Measurements from ENCODE around the gene MYO1E. TPM values are rescaled to one million over a fixed set of nuclear protein-coding genes. Genes with fewer than 3 reads are reported as not detected.

MYO1E gene
- total RNA-seq, 4 donors from 2014 or later: 23.3 to 99.8 (median 66.5) TPM

DNA sequence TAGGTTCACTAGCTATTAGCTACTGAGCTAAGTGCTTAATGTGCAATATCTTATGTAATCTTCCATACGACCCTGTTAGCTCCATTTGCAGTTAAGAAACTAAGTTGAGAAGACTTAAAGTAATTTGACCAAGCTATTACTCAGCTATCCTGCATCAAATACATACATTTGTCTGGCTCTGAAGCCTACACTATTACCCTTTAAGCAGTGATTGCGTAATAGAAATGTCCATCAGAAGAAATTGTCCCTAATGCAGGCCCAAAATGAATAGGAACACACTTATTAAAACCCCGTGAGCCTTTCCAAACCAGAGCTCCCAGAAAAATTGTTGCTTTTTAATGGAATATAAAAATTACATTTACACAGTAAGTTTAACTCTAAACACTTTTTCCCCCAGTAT is 5.3 kb upstream of the MYO1E start:
- Histone ChIP-seq H3K27me3 (no peaks in the 10 kb centered on the region), H3K27ac (no peak overlapping the region), H3K4me1 (no peaks in the 10 kb centered on the region), H3K4me3 (no peak overlapping the region), H3K36me3 (no peaks in the 10 kb centered on the region), H3K9me3 (no peaks in the 10 kb centered on the region)
- DNase-seq: no peak
- intact Hi-C loops (cut with DNase I; ENCODE audit: low total_unique reads): no loop called here
- TF ChIP-seq, protein P1, sequence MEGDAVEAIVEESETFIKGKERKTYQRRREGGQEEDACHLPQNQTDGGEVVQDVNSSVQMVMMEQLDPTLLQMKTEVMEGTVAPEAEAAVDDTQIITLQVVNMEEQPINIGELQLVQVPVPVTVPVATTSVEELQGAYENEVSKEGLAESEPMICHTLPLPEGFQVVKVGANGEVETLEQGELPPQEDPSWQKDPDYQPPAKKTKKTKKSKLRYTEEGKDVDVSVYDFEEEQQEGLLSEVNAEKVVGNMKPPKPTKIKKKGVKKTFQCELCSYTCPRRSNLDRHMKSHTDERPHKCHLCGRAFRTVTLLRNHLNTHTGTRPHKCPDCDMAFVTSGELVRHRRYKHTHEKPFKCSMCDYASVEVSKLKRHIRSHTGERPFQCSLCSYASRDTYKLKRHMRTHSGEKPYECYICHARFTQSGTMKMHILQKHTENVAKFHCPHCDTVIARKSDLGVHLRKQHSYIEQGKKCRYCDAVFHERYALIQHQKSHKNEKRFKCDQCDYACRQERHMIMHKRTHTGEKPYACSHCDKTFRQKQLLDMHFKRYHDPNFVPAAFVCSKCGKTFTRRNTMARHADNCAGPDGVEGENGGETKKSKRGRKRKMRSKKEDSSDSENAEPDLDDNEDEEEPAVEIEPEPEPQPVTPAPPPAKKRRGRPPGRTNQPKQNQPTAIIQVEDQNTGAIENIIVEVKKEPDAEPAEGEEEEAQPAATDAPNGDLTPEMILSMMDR (IDR thresholded peaks at IDR 0.05): no peak
- TF ChIP-seq POLR2A (IDR thresholded peaks at IDR 0.05): no peak

DNA sequence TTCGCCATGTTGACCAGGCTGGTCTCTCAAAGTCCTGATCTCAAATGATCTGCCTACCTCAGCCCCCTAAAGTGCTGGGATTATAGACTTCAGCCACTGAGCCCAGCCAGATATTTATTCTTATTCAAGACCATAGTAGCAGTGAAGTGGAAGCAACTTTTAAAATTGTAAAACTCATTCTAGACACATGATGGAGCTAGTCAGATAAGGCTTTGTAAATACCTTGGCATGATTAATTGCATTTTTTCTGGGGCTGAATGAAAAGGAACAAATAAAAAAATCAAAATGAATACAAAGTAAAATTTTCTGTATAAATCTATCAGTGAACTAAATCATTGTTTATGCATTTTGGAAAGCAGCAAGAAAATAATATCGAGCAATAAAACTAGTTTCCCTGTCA is 4.1 kb upstream of the MYO1E start:
- H3K36me3 ChIP-seq: no peaks in the 10 kb centered on the region
- no peaks in the 10 kb centered on the region for H3K4me1 ChIP-seq
- TF ChIP-seq, protein P1 (IDR thresholded peaks at IDR 0.05): no peak
- no peak for TF ChIP-seq POLR2A (IDR thresholded peaks at IDR 0.05)
- no peaks in the 10 kb centered on the region for H3K27me3 ChIP-seq
- H3K27ac ChIP-seq: no peak overlapping the region
- intact Hi-C loops (cut with DNase I; ENCODE audit: low total_unique reads): no loop called here
- no peaks in the 10 kb centered on the region for H3K9me3 ChIP-seq
- H3K4me3 ChIP-seq: no peak overlapping the region
- no peak for DNase-seq

DNA sequence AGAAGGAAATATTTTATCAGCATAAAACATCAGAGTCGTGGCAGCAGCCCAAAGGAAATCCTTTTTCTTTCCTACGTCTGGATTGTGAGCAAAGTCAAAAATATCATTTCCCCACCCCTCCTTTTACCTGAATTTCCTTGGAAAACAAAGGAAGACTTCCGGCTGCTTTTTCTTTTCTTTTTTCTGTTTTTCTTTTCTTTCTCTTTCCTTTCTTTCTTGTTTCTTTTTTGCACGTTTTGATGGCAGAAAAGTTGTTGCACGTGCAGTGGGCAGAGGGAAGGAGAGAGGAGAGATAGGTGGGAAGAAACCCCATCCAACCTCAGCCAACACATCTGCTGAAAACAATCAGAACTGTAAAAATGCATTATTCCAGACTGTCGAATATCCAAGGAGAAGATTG is 544 bp upstream of the MYO1E start:
- intact Hi-C loops (cut with DNase I; ENCODE audit: low total_unique reads): no loop called here
- peak overlapping the region; percentile 89 to 92 for H3K4me3 ChIP-seq
- H3K4me1 ChIP-seq: peaks cover 0 to 7% of the 10 kb centered on the region in 2 donors
- H3K27me3 ChIP-seq: no peaks in the 10 kb centered on the region
- no peaks in the 10 kb centered on the region for H3K36me3 ChIP-seq
- no peak for TF ChIP-seq POLR2A (IDR thresholded peaks at IDR 0.05)
- TF ChIP-seq, protein P1 (IDR thresholded peaks at IDR 0.05): no peak
- H3K9me3 ChIP-seq: no peaks in the 10 kb centered on the region
- peak overlapping the region; percentile 93 to 96 for H3K27ac ChIP-seq
- DNase-seq: no peak

DNA sequence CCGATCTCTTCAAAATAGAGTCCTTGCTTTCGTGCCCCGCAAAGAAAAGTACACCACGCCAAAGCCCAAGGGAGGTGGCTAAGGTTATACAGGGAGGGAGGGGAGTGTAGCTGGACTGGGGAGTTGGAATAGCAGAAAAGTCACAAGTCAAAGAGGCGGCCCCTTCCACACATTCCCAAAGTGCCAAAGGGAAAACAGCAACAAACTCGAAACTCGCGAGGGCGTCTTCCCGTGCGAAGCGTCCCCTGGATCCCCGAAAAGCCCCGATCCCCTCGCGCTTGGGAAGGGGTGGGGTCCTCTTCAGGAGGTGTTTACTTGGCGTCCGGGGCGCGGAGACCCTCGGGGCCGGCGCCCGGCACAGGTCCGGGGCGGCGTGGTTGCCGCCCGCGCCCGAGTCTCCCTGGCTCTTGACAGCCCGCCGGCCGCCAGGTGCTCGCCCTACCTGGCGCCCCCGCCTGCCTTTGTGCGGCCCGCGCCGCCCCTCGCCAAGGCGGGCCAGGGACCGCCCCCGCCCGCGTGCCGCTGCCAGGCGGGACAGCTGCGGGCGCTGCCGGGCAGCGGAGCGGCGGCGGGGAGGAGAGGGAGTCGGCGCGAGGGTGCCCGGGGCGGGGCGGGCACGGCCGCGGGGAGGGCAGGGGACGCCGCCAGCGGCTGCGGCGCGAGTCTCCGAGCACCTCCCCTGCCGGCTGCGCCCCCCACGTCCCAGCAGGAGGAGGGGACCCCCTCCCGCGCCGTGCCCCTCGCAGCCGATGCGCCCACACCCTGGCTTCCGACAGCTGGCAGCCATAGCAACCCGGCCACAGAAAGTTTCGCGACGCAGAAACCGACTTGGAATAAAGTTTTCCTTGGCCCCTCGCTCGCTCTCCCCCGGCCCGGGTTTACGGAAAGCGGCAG is 966 bp downstream of the MYO1E start:
- Histone ChIP-seq H3K27ac (peak overlapping the region; percentile 93 to 96), H3K4me3 (peak overlapping the region; percentile 89 to 92), H3K27me3 (no peaks in the 10 kb centered on the region), H3K9me3 (no peaks in the 10 kb centered on the region), H3K4me1 (peaks cover 0 to 7% of the 10 kb centered on the region in 2 donors), H3K36me3 (no peaks in the 10 kb centered on the region)
- TF ChIP-seq, protein P1 (IDR thresholded peaks at IDR 0.05): no peak
- peak in 1 of 2 donors; percentile 5 for TF ChIP-seq POLR2A (IDR thresholded peaks at IDR 0.05)
- intact Hi-C loops (cut with DNase I; ENCODE audit: low total_unique reads): no loop called here
- DNase-seq: peak; percentile 19

DNA sequence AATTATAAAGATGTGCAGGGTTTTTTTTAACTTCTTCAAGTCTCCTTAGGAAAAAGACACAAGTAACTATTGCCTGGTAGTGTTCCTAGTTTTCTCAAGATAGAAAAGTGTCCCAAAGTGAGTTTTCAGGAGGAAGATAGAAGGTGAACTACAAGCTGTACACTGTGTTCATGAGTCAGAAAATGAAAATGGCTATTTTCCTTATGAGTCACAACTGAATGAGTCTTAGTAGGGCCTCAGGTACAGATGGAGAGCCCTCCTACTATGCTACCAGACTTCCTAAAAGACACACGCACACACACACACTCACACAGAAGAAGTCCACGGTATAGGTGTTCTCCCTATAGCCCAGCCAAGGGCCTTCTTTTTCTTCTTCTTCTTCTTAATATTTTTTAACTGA is 3.1 kb downstream of the MYO1E start:
- Histone ChIP-seq H3K4me1 (peaks cover 0 to 7% of the 10 kb centered on the region in 2 donors), H3K27ac (no peak overlapping the region), H3K4me3 (no peak overlapping the region), H3K9me3 (no peaks in the 10 kb centered on the region), H3K27me3 (no peaks in the 10 kb centered on the region), H3K36me3 (no peaks in the 10 kb centered on the region)
- no peak for TF ChIP-seq POLR2A (IDR thresholded peaks at IDR 0.05)
- intact Hi-C loops (cut with DNase I; ENCODE audit: low total_unique reads): no loop called here
- no peak for DNase-seq

Measured in uterus (tissue), 4 donors.